Right lobe of liver (tissue), 6 donors: ENCODE measurements around the gene TSPAN14. TPM values are rescaled to one million over a fixed set of nuclear protein-coding genes. Genes with fewer than 3 reads are reported as not detected.
A peak's percentile ranks its signal among the peaks of the same experiment; 100 is the strongest.

Experiments
- ATAC-seq, 4 donors: fragments of 200-7000 bp; cut with Tn5 transposase; one replicate each; pipeline ENCODE4 v1.9.1; 2020; ENCODE audit warnings: mild to moderate bottlenecking in 4 of 4, moderate library complexity in 4 of 4
- DNase-seq, 3 donors: peaks; one replicate each; pipeline ENCODE4 v3.0.0-alpha.2; 2020
- H3K27ac ChIP-seq, 3 donors: fragments of 200-600 bp; one replicate each; pipeline ENCODE4 v1.8.0; 2022
- H3K27me3 ChIP-seq, 2 donors: fragments of 200-600 bp; one replicate each; pipeline ENCODE4 v1.8.0; 2022
- H3K36me3 ChIP-seq, 4 donors: fragments of 200-600 bp; sonication (generic) in 1 of 4; one replicate each; pipeline versions ENCODE4 v1.5.1 to v1.8.0; 2017 to 2022; ENCODE audit warnings: control low read depth in 1 of 4
- H3K4me1 ChIP-seq, 4 donors: fragments of 200-600 bp; sonication (generic) in 1 of 4; one replicate each; pipeline versions ENCODE4 v1.5.1 to v1.8.0; 2017 to 2022; ENCODE audit warnings: control low read depth in 1 of 4
- H3K4me3 ChIP-seq, 3 donors: fragments of 200-600 bp; one replicate each; pipeline ENCODE4 v1.8.0; 2022
- H3K9me3 ChIP-seq, 4 donors: fragments of 200-600 bp; sonication (generic) in 1 of 4; one replicate each; pipeline versions ENCODE4 v1.5.1 to v1.8.0; 2017 to 2022; ENCODE audit warnings: control low read depth in 1 of 4
- CTCF ChIP-seq, 4 donors: fragments of 200-600 bp in 3 of 4; fragments of 450-650 bp in 1 of 4; IDR thresholded peaks; one replicate each; pipeline versions ENCODE4 v1.5.1 to v1.8.0; 2016 to 2022; ENCODE audit warnings: antibody characterized with exemption in 4 of 4, mild to moderate bottlenecking in 2 of 4
- POLR2A ChIP-seq: fragments of 450-650 bp; IDR thresholded peaks from one replicate; pipeline ENCODE4 v1.6.1; 2017; ENCODE audit warnings: antibody characterized with exemption, mild to moderate bottlenecking
- WGBS: methylation state at CpG from one replicate; pipeline ENCODE4 v1.1.6; 2018; ENCODE audit warnings: low coverage, low lambda C conversion rate; ENCODE audit not compliant: insufficient coverage; ENCODE audit errors: missing lambda C conversion rate; 5-methylcytosine and 5-hydroxymethylcytosine counted together
- intact Hi-C, 2 donors: fragments of 100-400 bp; cut with DNase I; formaldehyde crosslinking; loops; one replicate each; pipeline versions ENCODE4 v1.11.2 to v1.14.1; 2022
- total RNA-seq, 6 experiments: library from RNA; depleted of rRNA in 2 of 6; stranded (reverse); fragments of >200 nt in 2 of 6; fragmentation: NEBNext Ultra II Directional in 3 of 6; extraction: Animal tissue kit (Norgen Biotek cat#: 25700) in 3 of 6; gene quantifications; one replicate each; pipeline versions ENCODE4 v1.1.0 to v1.2.4, GENCODE V29; 2016 to 2023
- donor health status: DM: no; HTN: yes; CAD: no.
- donor health status: DM: no; HTN: no; CAD: no.
- donor health status: DM: no; HTN: no; CAD: no.
- donor health status: DM: no; HTN: yes; CAD: no.
- donor health status: DM: no; HTN: yes; CAD: no.

The TSPAN14 gene
- total RNA-seq, 6 experiments from 2014 or later: 22.1 to 39.0 (median 28.4) TPM

GRCh38 chr10:80519936-80520650 is 66.0 kb downstream of the TSPAN14 start:
- no peak for TF ChIP-seq CTCF (IDR thresholded peaks at IDR 0.05)
- no peak for TF ChIP-seq POLR2A
- H3K9me3 ChIP-seq: no peaks in the 10 kb centered on the region
- H3K4me1 ChIP-seq: no peaks in the 10 kb centered on the region
- peak in 1 of 3 donors; percentile 18 for DNase-seq
- intact Hi-C loops: no loop called here
- peak in 1 of 4 donors; percentile 2 for ATAC-seq
- peaks cover 0 to 40% (median 11%) of the 10 kb centered on the region in 4 donors for H3K36me3 ChIP-seq
- H3K4me3 ChIP-seq: no peak overlapping the region
- no peak overlapping the region for H3K27ac ChIP-seq
- 90% methylated on average over 9 of the region's 14 CpGs for WGBS
- no peaks in the 10 kb centered on the region for H3K27me3 ChIP-seq

GRCh38 chr10:80520661-80521470 is 66.8 kb downstream of the TSPAN14 start:
- Histone ChIP-seq H3K9me3 (no peaks in the 10 kb centered on the region), H3K4me1 (no peaks in the 10 kb centered on the region), H3K36me3 (peaks cover 0 to 33% (median 11%) of the 10 kb centered on the region in 4 donors), H3K27ac (no peak overlapping the region), H3K27me3 (no peaks in the 10 kb centered on the region), H3K4me3 (no peak overlapping the region)
- TF ChIP-seq CTCF (IDR thresholded peaks at IDR 0.05): no peak
- TF ChIP-seq POLR2A: no peak
- DNase-seq (peak; percentile 14 to 42 (median 37)), ATAC-seq (no peak)
- intact Hi-C loops: no loop called here
- WGBS: 94% methylated on average over 5 of the region's 10 CpGs

GRCh38 chr10:80522756-80523363 is 68.8 kb downstream of the TSPAN14 start:
- TF ChIP-seq POLR2A (no peak), CTCF (IDR thresholded peaks at IDR 0.05) (no peak)

GRCh38 chr10:80523773-80524172 is 69.7 kb downstream of the TSPAN14 start:
- no peaks in the 10 kb centered on the region for H3K9me3 ChIP-seq
- no peak overlapping the region for H3K4me3 ChIP-seq
- WGBS: 71% methylated on average over 4 of the region's 6 CpGs
- no peaks in the 10 kb centered on the region for H3K4me1 ChIP-seq
- peaks cover 0 to 4% (median 1%) of the 10 kb centered on the region in 4 donors for H3K36me3 ChIP-seq
- H3K27me3 ChIP-seq: no peaks in the 10 kb centered on the region
- intact Hi-C loops: no loop called here
- no peak overlapping the region for H3K27ac ChIP-seq
- DNase-seq (no peak), ATAC-seq (peak; percentile 3 to 31 (median 24))
- TF ChIP-seq POLR2A: no peak
- no peak for TF ChIP-seq CTCF (IDR thresholded peaks at IDR 0.05)

More at GRCh38 chr10:80522756-80523363, 68.8 kb downstream of the TSPAN14 start:
- ATAC-seq: peak in 1 of 4 donors; percentile 19
- Histone ChIP-seq H3K27ac (no peak overlapping the region), H3K4me1 (no peaks in the 10 kb centered on the region), H3K36me3 (peaks cover 0 to 13% (median 9%) of the 10 kb centered on the region in 4 donors), H3K27me3 (no peaks in the 10 kb centered on the region), H3K9me3 (no peaks in the 10 kb centered on the region), H3K4me3 (no peak overlapping the region)
- peak in 1 of 3 donors; percentile 1 for DNase-seq
- WGBS: 70% methylated on average over 7 of the region's 8 CpGs
- intact Hi-C loops: no loop called here
